ENCODE results near the gene QRFP. TPM values are rescaled to one million over a fixed set of nuclear protein-coding genes. Genes with fewer than 3 reads are reported as not detected.

The QRFP gene
- polyA plus RNA-seq, 1 donor (not counting 4 experiments of a cell fraction or from before 2014, with no cell fraction given) = not detected

GRCh38 chr9:130914417-130915095 lies 17.9 kb upstream of the QRFP start:
- Histone ChIP-seq H3K4me3 (ENCODE audit: control insufficient read depth in 2 of 3, extremely low read depth in 1 of 3, insufficient read depth in 2 of 3, low read depth in 1 of 3, low read length in 3 of 3) (no peak overlapping the region), H3K4me2 (ENCODE audit: control insufficient read depth, extremely low read depth, insufficient read depth, low read depth, low read length) (no peak overlapping the region), H3K9ac (ENCODE audit: control insufficient read depth, extremely low read depth, insufficient read depth, low read length) (no peak overlapping the region), H3K9me3 (ENCODE audit: control insufficient read depth, low read depth, low read length) (no peaks in the 10 kb centered on the region), H3K36me3 (ENCODE audit: control insufficient read depth in 2 of 2, extremely low read depth in 1 of 2, insufficient read depth in 2 of 2, low read length in 2 of 2) (no peaks in the 10 kb centered on the region), H3K9me1 (ENCODE audit: control insufficient read depth, extremely low read depth, insufficient read depth, low read length) (no peaks in the 10 kb centered on the region), H3K4me1 (ENCODE audit: control insufficient read depth, extremely low read depth, insufficient read depth, low read length) (peaks cover 6% of the 10 kb centered on the region), H3K79me2 (ENCODE audit: control insufficient read depth, insufficient read depth, low read length) (no peaks in the 10 kb centered on the region), H2AFZ (ENCODE audit: control insufficient read depth, low read length) (no peak overlapping the region), H4K20me1 (ENCODE audit: control insufficient read depth, extremely low read depth, insufficient read depth, low read length) (no peaks in the 10 kb centered on the region), H3K27ac (ENCODE audit: control insufficient read depth, insufficient read depth, low read length) (no peak overlapping the region), H3K27me3 (ENCODE audit: control insufficient read depth, extremely low read depth, insufficient read depth, low read length) (peaks cover 44% of the 10 kb centered on the region)
- TF ChIP-seq CTCF (optimal IDR thresholded peaks at IDR 0.05 in 1 of 3, IDR thresholded peaks at IDR 0.05 in 1 of 3, conservative IDR thresholded peaks at IDR 0.05 in 1 of 3; ENCODE audit: extremely low read depth in 1 of 3, insufficient read depth in 2 of 3, low read length in 3 of 3) (no peak), EZH2 (IDR thresholded peaks at IDR 0.05; ENCODE audit: low read length) (no peak)
- DNase-seq (ENCODE audit: low read depth, low spot score) (no peak), FAIRE-seq (no peak)
- dilution Hi-C loops (cut with MboI; ENCODE audit: extremely low pct_ligation_motif_present, low sequenced_read_pairs) = no loop called here

GRCh38 chr9:130913599-130914416 lies 17.2 kb upstream of the QRFP start:
- DNase-seq (ENCODE audit: low read depth, low spot score) = no peak
- H3K9me3 ChIP-seq (ENCODE audit: control insufficient read depth, low read depth, low read length) = no peaks in the 10 kb centered on the region
- no peak for TF ChIP-seq CTCF (optimal IDR thresholded peaks at IDR 0.05 in 1 of 3, IDR thresholded peaks at IDR 0.05 in 1 of 3, conservative IDR thresholded peaks at IDR 0.05 in 1 of 3; ENCODE audit: extremely low read depth in 1 of 3, insufficient read depth in 2 of 3, low read length in 3 of 3)
- no peak for TF ChIP-seq EZH2 (IDR thresholded peaks at IDR 0.05; ENCODE audit: low read length)
- H3K79me2 ChIP-seq (ENCODE audit: control insufficient read depth, insufficient read depth, low read length) = no peaks in the 10 kb centered on the region
- H3K27me3 ChIP-seq (ENCODE audit: control insufficient read depth, extremely low read depth, insufficient read depth, low read length) = peaks cover 36% of the 10 kb centered on the region
- FAIRE-seq = no peak
- peaks cover 6% of the 10 kb centered on the region for H3K4me1 ChIP-seq (ENCODE audit: control insufficient read depth, extremely low read depth, insufficient read depth, low read length)
- H4K20me1 ChIP-seq (ENCODE audit: control insufficient read depth, extremely low read depth, insufficient read depth, low read length) = no peaks in the 10 kb centered on the region
- H3K36me3 ChIP-seq (ENCODE audit: control insufficient read depth in 2 of 2, extremely low read depth in 1 of 2, insufficient read depth in 2 of 2, low read length in 2 of 2) = no peaks in the 10 kb centered on the region
- no peak overlapping the region for H3K9ac ChIP-seq (ENCODE audit: control insufficient read depth, extremely low read depth, insufficient read depth, low read length)
- H3K27ac ChIP-seq (ENCODE audit: control insufficient read depth, insufficient read depth, low read length) = no peak overlapping the region
- dilution Hi-C loops (cut with MboI; ENCODE audit: extremely low pct_ligation_motif_present, low sequenced_read_pairs) = no loop called here
- H2AFZ ChIP-seq (ENCODE audit: control insufficient read depth, low read length) = no peak overlapping the region
- H3K4me3 ChIP-seq (ENCODE audit: control insufficient read depth in 2 of 3, extremely low read depth in 1 of 3, insufficient read depth in 2 of 3, low read depth in 1 of 3, low read length in 3 of 3) = no peak overlapping the region
- H3K9me1 ChIP-seq (ENCODE audit: control insufficient read depth, extremely low read depth, insufficient read depth, low read length) = no peaks in the 10 kb centered on the region
- H3K4me2 ChIP-seq (ENCODE audit: control insufficient read depth, extremely low read depth, insufficient read depth, low read depth, low read length) = peak overlapping the region; percentile 32
